ENCODE data around the gene CDC42BPB.

Gene CDC42BPB

DNA sequence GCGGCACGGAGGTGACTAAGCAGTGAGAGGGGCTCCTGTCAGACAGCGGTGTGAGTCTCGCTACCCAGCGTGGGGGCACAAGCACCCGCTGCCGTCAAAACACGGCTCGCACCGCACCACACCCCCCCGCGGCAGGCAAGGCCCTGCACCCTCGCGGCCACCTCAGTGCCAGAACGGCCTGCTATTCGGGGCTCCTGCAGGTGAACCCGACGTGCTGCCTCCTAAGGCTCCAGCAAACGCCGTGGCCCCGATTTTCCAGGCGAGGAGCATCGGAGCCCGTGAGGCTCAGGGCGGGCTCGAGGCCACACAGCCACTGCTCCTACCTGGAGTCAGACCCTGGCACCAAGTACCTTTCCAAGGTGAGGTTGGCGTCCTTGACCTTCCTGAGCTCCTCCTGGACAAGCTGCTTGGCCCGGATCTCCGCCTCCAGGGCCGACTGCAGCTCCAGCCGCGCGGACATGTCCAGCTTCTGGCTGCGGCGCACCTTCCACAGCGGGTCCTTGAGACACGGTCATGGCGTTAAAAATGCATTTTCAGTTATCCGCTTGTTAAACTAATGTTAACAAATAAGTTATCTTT lies 93.1 kb downstream of the CDC42BPB start:
- no peak overlapping the region for H3K4me3 ChIP-seq (replicated peaks; ENCODE audit: low read depth, low read length)
- TF ChIP-seq, protein P1, sequence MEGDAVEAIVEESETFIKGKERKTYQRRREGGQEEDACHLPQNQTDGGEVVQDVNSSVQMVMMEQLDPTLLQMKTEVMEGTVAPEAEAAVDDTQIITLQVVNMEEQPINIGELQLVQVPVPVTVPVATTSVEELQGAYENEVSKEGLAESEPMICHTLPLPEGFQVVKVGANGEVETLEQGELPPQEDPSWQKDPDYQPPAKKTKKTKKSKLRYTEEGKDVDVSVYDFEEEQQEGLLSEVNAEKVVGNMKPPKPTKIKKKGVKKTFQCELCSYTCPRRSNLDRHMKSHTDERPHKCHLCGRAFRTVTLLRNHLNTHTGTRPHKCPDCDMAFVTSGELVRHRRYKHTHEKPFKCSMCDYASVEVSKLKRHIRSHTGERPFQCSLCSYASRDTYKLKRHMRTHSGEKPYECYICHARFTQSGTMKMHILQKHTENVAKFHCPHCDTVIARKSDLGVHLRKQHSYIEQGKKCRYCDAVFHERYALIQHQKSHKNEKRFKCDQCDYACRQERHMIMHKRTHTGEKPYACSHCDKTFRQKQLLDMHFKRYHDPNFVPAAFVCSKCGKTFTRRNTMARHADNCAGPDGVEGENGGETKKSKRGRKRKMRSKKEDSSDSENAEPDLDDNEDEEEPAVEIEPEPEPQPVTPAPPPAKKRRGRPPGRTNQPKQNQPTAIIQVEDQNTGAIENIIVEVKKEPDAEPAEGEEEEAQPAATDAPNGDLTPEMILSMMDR (IDR thresholded peaks at IDR 0.05; ENCODE audit: low read depth, low read length, missing control alignments) = no peak
- no peak for DNase-seq (ENCODE audit: extremely low read depth, low read depth)

- H3K4me3 ChIP-seq (replicated peaks; ENCODE audit: low read depth, low read length) = no peak overlapping the region
- TF ChIP-seq, protein P1 (IDR thresholded peaks at IDR 0.05; ENCODE audit: low read depth, low read length, missing control alignments) = no peak
- DNase-seq (ENCODE audit: extremely low read depth, low read depth) = no peak
Measured at GRCh38 chr14:102962111-102962627, 95.2 kb downstream of the CDC42BPB start.

- TF ChIP-seq, protein P1 (IDR thresholded peaks at IDR 0.05; ENCODE audit: low read depth, low read length, missing control alignments) = no peak
- DNase-seq (ENCODE audit: extremely low read depth, low read depth) = no peak
Measured at GRCh38 chr14:102958461-102958860, 98.9 kb downstream of the CDC42BPB start.

GRCh38 chr14:102957222-102957621 lies 100.1 kb downstream of the CDC42BPB start:
- TF ChIP-seq, protein P1 (IDR thresholded peaks at IDR 0.05; ENCODE audit: low read depth, low read length, missing control alignments) = no peak
- H3K4me3 ChIP-seq (replicated peaks; ENCODE audit: low read depth, low read length) = no peak overlapping the region
- DNase-seq (ENCODE audit: extremely low read depth, low read depth) = no peak

More at GRCh38 chr14:102958461-102958860, 98.9 kb downstream of the CDC42BPB start:
- H3K4me3 ChIP-seq (replicated peaks; ENCODE audit: low read depth, low read length) = no peak overlapping the region

- DNase-seq (ENCODE audit: extremely low read depth, low read depth) = no peak
- no peak overlapping the region for H3K4me3 ChIP-seq (replicated peaks; ENCODE audit: low read depth, low read length)
- TF ChIP-seq, protein P1 (IDR thresholded peaks at IDR 0.05; ENCODE audit: low read depth, low read length, missing control alignments) = no peak
Measured at GRCh38 chr14:102955636-102956408, 101.5 kb downstream of the CDC42BPB start.

DNA sequence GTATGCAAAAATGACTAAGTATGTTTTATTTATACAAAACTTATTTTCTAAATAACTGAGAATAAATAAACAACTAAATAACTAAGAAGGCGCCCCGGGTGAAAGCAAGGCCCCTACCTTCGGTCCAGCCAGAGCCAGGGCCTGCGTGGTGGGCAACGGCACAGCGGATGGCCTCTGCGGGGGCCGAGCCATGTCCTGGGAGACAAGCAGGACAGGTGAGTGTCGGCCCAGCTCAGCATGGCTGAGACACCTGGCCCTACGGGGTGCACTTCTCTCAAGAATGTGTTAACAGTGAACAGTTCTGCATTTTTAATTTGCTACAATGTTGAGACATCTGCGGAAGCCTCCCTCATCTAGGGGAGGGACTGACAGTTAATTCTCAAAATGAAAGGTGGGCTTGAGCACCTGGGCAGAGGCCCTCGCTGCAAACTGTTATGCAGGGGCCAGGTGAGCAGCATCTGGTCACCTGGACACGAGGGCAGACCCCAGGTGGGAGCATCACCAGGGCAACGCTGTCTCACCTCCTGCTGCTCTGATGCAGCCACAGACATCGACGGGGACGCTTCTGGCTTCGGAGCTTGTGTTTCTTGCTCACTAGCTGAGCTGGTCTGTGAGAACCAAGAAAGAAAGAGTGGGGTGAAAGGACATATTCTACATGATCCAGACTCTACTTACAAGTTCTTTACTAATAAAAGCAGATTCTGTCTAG lies 103.1 kb downstream of the CDC42BPB start:
- H3K4me3 ChIP-seq (replicated peaks; ENCODE audit: low read depth, low read length) = no peak overlapping the region
- TF ChIP-seq, protein P1 (IDR thresholded peaks at IDR 0.05; ENCODE audit: low read depth, low read length, missing control alignments) = no peak
- DNase-seq (ENCODE audit: extremely low read depth, low read depth) = no peak
